ENCODE results near the gene SIRPA. TPM values are rescaled to one million over a fixed set of nuclear protein-coding genes. Genes with fewer than 3 reads are reported as not detected.

Gene SIRPA
- total RNA-seq, 1 experiment from 2014 or later = 8.9 TPM

- TF ChIP-seq CREM (CRISPR knock-in tag; IDR thresholded peaks at IDR 0.05) = no peak
These were observed 28.4 kb upstream of the SIRPA start (continued) for GRCh38 chr20:1866834-1867233.

GRCh38 chr20:1867495-1868260 is 27.5 kb upstream of the SIRPA start:
- TF ChIP-seq HMGA2 (CRISPR knock-in tag; IDR thresholded peaks at IDR 0.05) (no peak), ARID4B (CRISPR knock-in tag; IDR thresholded peaks at IDR 0.05; ENCODE audit: borderline replicate concordance) (no peak), ZNF396 (CRISPR knock-in tag; IDR thresholded peaks at IDR 0.05; ENCODE audit: borderline replicate concordance) (no peak), ZNF512 (CRISPR knock-in tag; IDR thresholded peaks at IDR 0.05; ENCODE audit: borderline replicate concordance) (peak; percentile 73; the same call in 1 of the 2 replicates), ATF3 (CRISPR knock-in tag; conservative IDR thresholded peaks at IDR 0.05) (no peak), SOX15 (CRISPR knock-in tag; IDR thresholded peaks at IDR 0.05) (no peak), ZNF425 (CRISPR knock-in tag; conservative IDR thresholded peaks at IDR 0.05) (no peak), CREB1 (CRISPR knock-in tag; IDR thresholded peaks at IDR 0.05) (no peak)
- H3K36me3 Mint-ChIP-seq = no peaks in the 10 kb centered on the region
- DNase-seq (ENCODE audit: low spot score) = no peak
- H3K9me3 Mint-ChIP-seq = peaks cover 2% of the 10 kb centered on the region
- peaks cover 13% of the 10 kb centered on the region for H3K4me1 Mint-ChIP-seq
- ChIA-PET POLR2A (no interaction called here), CTCF (interaction anchor here (1.0 to 1.7 kb wide), 4 partner anchors 10 to 91 kb away, joined by 4 to 7 read pairs (median 5); no protein-coding TSS in a partner anchor)
- ATAC-seq = no peak
- no peak overlapping the region for H3K27ac Mint-ChIP-seq
- no peaks in the 10 kb centered on the region for H3K27me3 Mint-ChIP-seq (ENCODE audit: low read depth)
- no peak overlapping the region for H3K4me3 Mint-ChIP-seq

- Mint-ChIP-seq H3K36me3 (no peaks in the 10 kb centered on the region), H3K4me1 (peaks cover 13% of the 10 kb centered on the region), H3K4me3 (no peak overlapping the region), H3K9me3 (peaks cover 5% of the 10 kb centered on the region), H3K27ac (peak overlapping the region; percentile 69; the same call in 1 of the 2 replicates), H3K27me3 (ENCODE audit: low read depth) (no peaks in the 10 kb centered on the region)
- POLR2A ChIA-PET = no interaction called here
- DNase-seq (ENCODE audit: low spot score) = no peak
- CTCF ChIA-PET = interaction anchor here (1.0 to 1.1 kb wide), 2 partner anchors 16 to 442 kb away, joined by 3 read pairs; no protein-coding TSS in a partner anchor
- ATAC-seq = no peak
- TF ChIP-seq MXD4 (CRISPR knock-in tag; IDR thresholded peaks at IDR 0.05; ENCODE audit: borderline replicate concordance) = no peak
- TF ChIP-seq RORB (CRISPR knock-in tag; IDR thresholded peaks at IDR 0.05) = no peak
- TF ChIP-seq ARID4B (CRISPR knock-in tag; IDR thresholded peaks at IDR 0.05; ENCODE audit: borderline replicate concordance) = no peak
- TF ChIP-seq IRF2 (CRISPR knock-in tag; IDR thresholded peaks at IDR 0.05; ENCODE audit: borderline replicate concordance, low read depth) = no peak
- TF ChIP-seq JAZF1 (CRISPR knock-in tag; IDR thresholded peaks at IDR 0.05) = no peak
- no peak for TF ChIP-seq ZNF416 (CRISPR knock-in tag; IDR thresholded peaks at IDR 0.05)
- TF ChIP-seq NFYB (CRISPR knock-in tag; conservative IDR thresholded peaks at IDR 0.05; ENCODE audit: low read depth) = no peak
- TF ChIP-seq PRRX2 (CRISPR knock-in tag; IDR thresholded peaks at IDR 0.05) = no peak
- TF ChIP-seq CREM (CRISPR knock-in tag; IDR thresholded peaks at IDR 0.05) = no peak
These were observed 26.4 kb upstream of the SIRPA start for GRCh38 chr20:1868856-1869255.
